ENCODE results near the gene P4HA3. TPM values are rescaled to one million over a fixed set of nuclear protein-coding genes. Genes with fewer than 3 reads are reported as not detected.

P4HA3 gene
- total RNA-seq, 4 donors from 2014 or later, result 0.71 to 2.1 (median 1.1) TPM

DNA sequence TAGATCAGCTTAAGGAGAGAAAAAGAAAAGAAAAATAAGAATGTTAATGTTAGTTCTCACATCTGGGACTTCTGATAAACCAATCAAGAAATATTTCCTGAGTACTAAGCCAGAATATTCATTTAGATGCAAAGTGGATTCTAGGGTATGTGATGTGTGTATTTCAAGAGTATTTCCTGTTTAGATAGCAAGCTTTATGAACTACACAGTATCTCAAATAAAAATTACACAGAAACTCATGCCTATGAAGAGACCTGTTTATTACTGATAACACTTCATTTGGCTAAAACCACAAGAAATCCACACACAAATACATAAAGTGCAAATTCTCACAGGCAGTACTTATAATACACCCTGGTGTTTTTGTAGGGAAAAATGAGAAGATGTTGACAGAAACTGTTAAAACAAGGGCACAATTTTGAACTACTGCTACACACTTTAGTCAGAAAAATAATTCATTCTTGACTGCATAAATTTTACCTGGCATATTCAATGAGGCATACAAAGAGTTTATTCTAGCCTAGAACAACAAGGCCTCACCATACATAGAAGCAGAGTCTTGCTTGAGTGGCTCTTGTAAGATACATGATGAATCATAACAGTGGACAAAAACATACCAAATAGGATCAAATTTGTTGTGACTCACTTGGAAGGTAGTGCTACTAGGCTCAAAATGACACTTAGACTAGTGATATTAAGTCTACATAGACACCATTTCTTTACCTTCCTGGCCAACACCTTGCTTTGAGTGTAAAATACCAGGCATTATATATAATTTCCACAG is 18.8 kb upstream of the P4HA3 start:
- DNase-seq (ENCODE audit: extremely low spot score), result no peak
- intact Hi-C loops (cut with DNase I), result no loop called here
- H3K27ac ChIP-seq (replicated peaks in 1 of 4), result no peak overlapping the region

DNA sequence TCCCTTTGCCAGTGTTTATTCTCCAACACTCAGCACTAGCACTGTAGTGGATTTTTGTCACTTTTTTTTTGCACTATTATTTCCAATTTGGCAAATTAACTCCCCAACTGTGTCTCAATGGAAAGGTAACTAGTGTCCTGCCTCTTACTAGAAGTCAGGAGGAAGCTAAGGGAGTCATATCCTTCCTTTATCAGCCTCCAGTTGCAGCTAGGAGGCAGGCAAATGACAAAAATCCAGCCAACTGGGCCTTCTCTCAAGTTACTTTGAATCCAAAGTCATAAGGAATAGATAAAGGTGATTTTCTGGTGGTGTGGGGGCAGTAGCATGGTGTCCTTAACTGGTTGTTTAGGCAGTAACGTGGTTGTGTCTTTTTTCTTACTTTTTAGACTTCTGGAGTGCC is 15.6 kb upstream of the P4HA3 start:
- H3K27me3 ChIP-seq, result no peaks in the 10 kb centered on the region
- DNase-seq (ENCODE audit: extremely low spot score), result no peak
- peaks cover 22 to 38% (median 33%) of the 10 kb centered on the region in 4 donors for H3K4me1 ChIP-seq
- WGBS, result 97% methylated on average over 1 of the region's 1 CpG
- intact Hi-C loops (cut with DNase I), result no loop called here
- no peaks in the 10 kb centered on the region for H3K36me3 ChIP-seq
- TF ChIP-seq POLR2AphosphoS5 (IDR thresholded peaks at IDR 0.05) (no peak), EP300 (IDR thresholded peaks at IDR 0.05) (no peak), CTCF (IDR thresholded peaks at IDR 0.05) (no peak), POLR2A (IDR thresholded peaks at IDR 0.05; ENCODE audit: low read depth) (no peak)
- H3K4me3 ChIP-seq, result no peak overlapping the region
- no peak overlapping the region for H3K27ac ChIP-seq (replicated peaks in 1 of 4)
- H3K9me3 ChIP-seq, result no peaks in the 10 kb centered on the region

More for the DNA sequence above, 18.8 kb upstream of the P4HA3 start:
- H3K36me3 ChIP-seq, result no peaks in the 10 kb centered on the region
- peaks cover 17 to 23% (median 19%) of the 10 kb centered on the region in 4 donors for H3K4me1 ChIP-seq
- no peaks in the 10 kb centered on the region for H3K9me3 ChIP-seq
- H3K4me3 ChIP-seq, result no peak overlapping the region
- no peaks in the 10 kb centered on the region for H3K27me3 ChIP-seq
- no peak for TF ChIP-seq CTCF (IDR thresholded peaks at IDR 0.05)
- TF ChIP-seq POLR2A (IDR thresholded peaks at IDR 0.05; ENCODE audit: low read depth), result no peak
- no peak for TF ChIP-seq POLR2AphosphoS5 (IDR thresholded peaks at IDR 0.05)
- no peak for TF ChIP-seq EP300 (IDR thresholded peaks at IDR 0.05)

- WGBS, result 76% methylated on average over 5 of the region's 5 CpGs
- no peak overlapping the region for H3K27ac ChIP-seq (replicated peaks in 1 of 4)
- DNase-seq (ENCODE audit: extremely low spot score), result no peak
- H3K4me3 ChIP-seq, result no peak overlapping the region
- no peaks in the 10 kb centered on the region for H3K9me3 ChIP-seq
- TF ChIP-seq POLR2A (IDR thresholded peaks at IDR 0.05; ENCODE audit: low read depth), result no peak
- no peak for TF ChIP-seq POLR2AphosphoS5 (IDR thresholded peaks at IDR 0.05)
- TF ChIP-seq CTCF (IDR thresholded peaks at IDR 0.05), result no peak
- TF ChIP-seq EP300 (IDR thresholded peaks at IDR 0.05), result no peak
- H3K27me3 ChIP-seq, result no peaks in the 10 kb centered on the region
- H3K4me1 ChIP-seq, result peaks cover 26 to 42% (median 37%) of the 10 kb centered on the region in 4 donors
- no peaks in the 10 kb centered on the region for H3K36me3 ChIP-seq
- intact Hi-C loops (cut with DNase I), result no loop called here
Observed at GRCh38 chr11:74326665-74327064, 15.2 kb upstream of the P4HA3 start.

DNA sequence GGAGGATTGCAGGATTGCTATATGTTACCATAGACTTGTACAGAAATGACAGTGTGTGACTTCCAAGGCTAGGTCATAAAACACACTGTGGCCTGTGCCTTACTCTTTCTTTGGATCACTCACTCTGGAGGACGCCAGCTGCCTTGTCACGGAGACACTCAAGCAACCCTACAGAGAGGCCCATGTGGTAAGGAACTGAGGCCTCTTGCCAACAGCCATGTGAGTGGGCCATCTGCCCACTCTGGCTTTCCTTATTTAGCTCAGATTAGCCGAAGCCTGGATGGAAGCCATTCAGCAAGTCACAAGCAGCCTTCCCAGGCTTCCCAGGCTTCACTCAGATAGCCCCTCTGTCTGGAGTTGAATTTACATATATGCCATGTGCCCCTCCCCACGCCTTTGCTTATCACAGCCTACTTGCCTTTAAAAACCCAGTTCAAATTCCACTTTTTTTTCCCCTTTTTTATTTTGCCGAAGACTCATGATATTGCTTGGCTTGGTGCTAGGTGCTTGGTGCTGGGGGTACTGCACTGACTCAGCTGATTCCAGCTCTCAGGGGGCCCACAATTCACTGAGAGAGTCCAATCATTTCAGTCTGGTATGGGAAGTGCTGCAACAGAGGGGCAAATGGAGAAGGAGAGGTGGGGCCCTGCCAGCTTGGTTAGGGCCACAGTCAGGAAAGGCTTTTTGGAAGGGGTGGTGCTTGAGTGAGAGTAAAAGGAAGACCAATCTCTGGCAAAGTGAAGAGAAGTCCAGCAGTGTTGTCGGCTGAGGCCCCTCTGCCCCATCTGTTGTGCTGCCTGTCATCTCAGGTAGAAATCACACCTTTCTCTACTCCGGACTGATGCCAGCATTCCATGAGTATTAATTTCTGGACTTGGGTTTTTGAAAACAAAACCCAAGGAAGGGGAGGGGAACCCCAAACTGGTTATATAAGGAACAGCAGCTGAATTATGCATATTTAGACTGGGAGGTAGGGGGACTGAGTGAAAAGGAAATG is 14.5 kb upstream of the P4HA3 start:
- H3K27ac ChIP-seq (replicated peaks in 1 of 4), result peak overlapping the region; percentile 31 to 62 (median 45)
- no peaks in the 10 kb centered on the region for H3K27me3 ChIP-seq
- H3K36me3 ChIP-seq, result no peaks in the 10 kb centered on the region
- H3K4me3 ChIP-seq, result no peak overlapping the region
- H3K4me1 ChIP-seq, result peaks cover 28 to 44% (median 41%) of the 10 kb centered on the region in 4 donors
- WGBS, result 47% methylated on average over 7 of the region's 7 CpGs
- DNase-seq (ENCODE audit: extremely low spot score), result peak; percentile 93
- no peaks in the 10 kb centered on the region for H3K9me3 ChIP-seq
- intact Hi-C loops (cut with DNase I), result no loop called here
- TF ChIP-seq POLR2AphosphoS5 (IDR thresholded peaks at IDR 0.05), result peak; percentile 61 to 88
- no peak for TF ChIP-seq EP300 (IDR thresholded peaks at IDR 0.05)

DNA sequence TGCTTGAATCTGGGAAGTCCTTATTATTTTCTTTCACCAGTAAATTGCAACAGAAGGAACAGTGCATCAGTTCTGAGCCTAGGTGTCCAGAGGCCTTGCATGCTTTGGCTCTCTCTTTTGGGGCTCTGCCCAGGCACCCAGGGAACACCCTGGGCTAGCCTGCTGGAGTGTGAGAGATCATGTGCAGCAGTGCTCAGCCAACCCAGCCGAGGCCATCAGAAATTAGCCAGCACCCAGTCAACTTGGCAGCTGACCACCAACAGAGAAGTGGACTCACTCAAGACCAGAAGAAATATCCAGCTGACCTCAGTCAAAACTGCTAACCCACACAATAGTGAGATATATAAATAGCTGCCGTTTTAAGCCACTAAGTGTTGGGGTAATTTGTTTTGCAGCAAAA is 11.2 kb upstream of the P4HA3 start:
- Histone ChIP-seq H3K4me3 (no peak overlapping the region), H3K36me3 (no peaks in the 10 kb centered on the region), H3K4me1 (peaks cover 28 to 63% (median 58%) of the 10 kb centered on the region in 4 donors), H3K9me3 (peaks cover 0 to under 1% (median 0%) of the 10 kb centered on the region in 4 donors), H3K27me3 (no peaks in the 10 kb centered on the region), H3K27ac (replicated peaks in 1 of 4) (peak overlapping the region; percentile 19 to 40 (median 32))
- peak; percentile 92 for DNase-seq (ENCODE audit: extremely low spot score)
- 20% methylated on average over 2 of the region's 2 CpGs for WGBS
- intact Hi-C loops (cut with DNase I), result loop anchor here (5.0 kb wide), 1 partner anchor 45 kb away; no protein-coding TSS in a partner anchor
- TF ChIP-seq POLR2AphosphoS5 (IDR thresholded peaks at IDR 0.05), result peak in 1 of 2 donors; percentile 61
- no peak for TF ChIP-seq POLR2A (IDR thresholded peaks at IDR 0.05; ENCODE audit: low read depth)
- peak; percentile 25 for TF ChIP-seq EP300 (IDR thresholded peaks at IDR 0.05)

Measured in esophagus muscularis mucosa (tissue), 4 donors.